ENCODE results near the gene METTL1.
"Not testable (repeated sequence)": the region's sequence is repeated elsewhere in the genome, so short reads cannot be mapped to it uniquely, and the experiment has no call there.

The METTL1 gene

GRCh38 chr12:57775044-57775443, 3.1 kb upstream of the METTL1 start:
- DNase-seq = no peak
- peaks cover 25% of the 10 kb centered on the region for H3K4me1 Mint-ChIP-seq
- peaks cover 21% of the 10 kb centered on the region for H3K27me3 Mint-ChIP-seq (ENCODE audit: low read depth, poor library complexity)
- TF ChIP-seq CTCF (IDR thresholded peaks at IDR 0.05) = no peak
- H3K27ac Mint-ChIP-seq = no peak overlapping the region
- H3K4me3 Mint-ChIP-seq = no peak overlapping the region
- peaks cover 25% of the 10 kb centered on the region for H3K36me3 Mint-ChIP-seq (ENCODE audit: low read depth)
- H3K9me3 Mint-ChIP-seq = no peaks in the 10 kb centered on the region

GRCh38 chr12:57774634-57775033, 2.7 kb upstream of the METTL1 start:
- not testable (repeated sequence) for DNase-seq, H3K27ac Mint-ChIP-seq, H3K9me3 Mint-ChIP-seq
- H3K4me1 Mint-ChIP-seq = peaks cover 30% of the 10 kb centered on the region
- peaks cover 29% of the 10 kb centered on the region for H3K36me3 Mint-ChIP-seq (ENCODE audit: low read depth)
- H3K4me3 Mint-ChIP-seq = peak overlapping the region; percentile 13
- H3K27me3 Mint-ChIP-seq (ENCODE audit: low read depth, poor library complexity) = peaks cover 16% of the 10 kb centered on the region

GRCh38 chr12:57772429-57773322, 771 bp upstream of the METTL1 start, which contains the start of gene EEF1AKMT3:
Gene EEF1AKMT3 (plus strand): TSS chr12:57772614. CDS start chr12:57772725, 111 bp downstream.
- no peak for TF ChIP-seq CTCF (IDR thresholded peaks at IDR 0.05)
- H3K9me3 Mint-ChIP-seq = no peaks in the 10 kb centered on the region
- peaks cover 43% of the 10 kb centered on the region for H3K36me3 Mint-ChIP-seq (ENCODE audit: low read depth)
- DNase-seq = peak; percentile 69
- peaks cover 30% of the 10 kb centered on the region for H3K4me1 Mint-ChIP-seq
- peaks cover 27% of the 10 kb centered on the region for H3K27me3 Mint-ChIP-seq (ENCODE audit: low read depth, poor library complexity)
- peak within 1 kb of the TSS; percentile 99 for H3K4me3 Mint-ChIP-seq
- peak within 1 kb of the TSS; percentile 100 for H3K27ac Mint-ChIP-seq

- Mint-ChIP-seq H3K36me3 (ENCODE audit: low read depth) (peaks cover 41% of the 10 kb centered on the region), H3K27me3 (ENCODE audit: low read depth, poor library complexity) (peaks cover 40% of the 10 kb centered on the region), H3K27ac (peak overlapping the region; percentile 100), H3K4me3 (peak overlapping the region; percentile 99), H3K9me3 (no peaks in the 10 kb centered on the region), H3K4me1 (peaks cover 43% of the 10 kb centered on the region)
- peak; percentile 88 for DNase-seq
- TF ChIP-seq CTCF (IDR thresholded peaks at IDR 0.05) = no peak
Observed at GRCh38 chr12:57771236-57771872, 551 bp downstream of the METTL1 start.

GRCh38 chr12:57770734-57771133, 1.2 kb downstream of the METTL1 start:
- peaks cover 43% of the 10 kb centered on the region for H3K27me3 Mint-ChIP-seq (ENCODE audit: low read depth, poor library complexity)
- H3K4me3 Mint-ChIP-seq = peak overlapping the region; percentile 99
- TF ChIP-seq CTCF (IDR thresholded peaks at IDR 0.05) = no peak
- H3K27ac Mint-ChIP-seq = no peak overlapping the region
- peaks cover 46% of the 10 kb centered on the region for H3K4me1 Mint-ChIP-seq
- H3K9me3 Mint-ChIP-seq = no peaks in the 10 kb centered on the region
- no peak for DNase-seq
- H3K36me3 Mint-ChIP-seq (ENCODE audit: low read depth) = peaks cover 36% of the 10 kb centered on the region

GRCh38 chr12:57769594-57769993, 2.3 kb downstream of the METTL1 start:
- Mint-ChIP-seq H3K4me1 (peaks cover 46% of the 10 kb centered on the region), H3K9me3 (no peaks in the 10 kb centered on the region), H3K36me3 (ENCODE audit: low read depth) (peaks cover 33% of the 10 kb centered on the region), H3K4me3 (peak overlapping the region; percentile 51), H3K27ac (no peak overlapping the region), H3K27me3 (ENCODE audit: low read depth, poor library complexity) (peaks cover 54% of the 10 kb centered on the region)
- no peak for DNase-seq
- TF ChIP-seq CTCF (IDR thresholded peaks at IDR 0.05) = no peak
